ENCODE measurements around the gene TEX22.
"Not testable (repeated sequence)": the region's sequence is repeated elsewhere in the genome, so short reads cannot be mapped to it uniquely, and the experiment has no call there.

TEX22 gene, protein sequence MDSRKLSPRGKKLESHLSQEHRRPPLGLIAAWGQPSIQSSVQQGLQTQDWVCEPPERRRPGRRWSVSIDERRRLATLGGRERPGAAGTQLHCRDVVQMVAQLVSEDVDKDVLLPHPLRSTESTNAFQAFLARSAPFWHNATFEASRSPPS

GRCh38 chr14:105398044-105398725 lies at the start of gene TEX22:
Gene TEX22, plus strand, starts transcription at chr14:105398538. Its CDS starts 803 bp downstream, at chr14:105399341.
- DNase-seq (ENCODE audit: low read depth in 1 of 2, low spot score in 1 of 2): peak; percentile 81 to 94

DNA sequence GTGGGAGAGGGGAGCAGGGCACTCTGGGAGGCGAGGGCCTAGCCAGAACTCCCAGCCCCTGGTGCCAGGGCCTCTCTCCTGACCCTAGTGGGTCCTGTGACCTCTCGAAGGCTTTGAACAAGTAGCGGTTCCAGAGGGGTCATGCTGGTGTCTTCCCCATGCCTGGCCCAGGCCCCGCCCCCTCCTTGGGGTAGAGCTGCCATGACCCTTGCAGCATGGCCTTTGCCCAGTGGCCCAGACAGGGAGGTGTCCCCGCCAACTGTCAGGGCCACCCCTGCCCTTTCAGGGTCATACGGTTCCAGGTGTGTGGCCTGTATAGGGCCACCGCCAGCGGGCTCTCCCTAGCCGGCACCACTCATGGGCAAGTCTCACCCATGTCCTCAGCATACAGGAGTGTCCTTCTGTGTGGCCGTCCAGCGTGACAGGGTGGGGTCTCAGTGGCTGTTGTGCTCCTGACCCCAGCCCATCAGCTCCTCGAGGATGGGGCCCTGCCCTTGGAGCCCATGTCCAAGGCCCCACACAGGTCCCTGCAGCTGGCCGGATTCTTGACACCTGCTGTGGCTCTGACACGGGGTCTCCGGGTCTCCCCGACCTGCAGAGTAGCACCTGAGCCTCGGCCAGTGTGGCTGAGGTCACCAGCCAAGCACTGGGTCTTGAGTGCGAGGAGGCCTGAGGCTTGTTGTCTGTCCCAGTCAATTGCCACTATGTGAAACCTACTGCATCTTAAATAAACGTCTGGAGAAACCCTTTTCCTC lies 49.2 kb upstream of the TEX22 start:
- DNase-seq (ENCODE audit: low read depth in 1 of 2, low spot score in 1 of 2): no peak

GRCh38 chr14:105349992-105350391 lies 48.3 kb upstream of the TEX22 start:
- no peak for DNase-seq (ENCODE audit: low read depth in 1 of 2, low spot score in 1 of 2)

DNA sequence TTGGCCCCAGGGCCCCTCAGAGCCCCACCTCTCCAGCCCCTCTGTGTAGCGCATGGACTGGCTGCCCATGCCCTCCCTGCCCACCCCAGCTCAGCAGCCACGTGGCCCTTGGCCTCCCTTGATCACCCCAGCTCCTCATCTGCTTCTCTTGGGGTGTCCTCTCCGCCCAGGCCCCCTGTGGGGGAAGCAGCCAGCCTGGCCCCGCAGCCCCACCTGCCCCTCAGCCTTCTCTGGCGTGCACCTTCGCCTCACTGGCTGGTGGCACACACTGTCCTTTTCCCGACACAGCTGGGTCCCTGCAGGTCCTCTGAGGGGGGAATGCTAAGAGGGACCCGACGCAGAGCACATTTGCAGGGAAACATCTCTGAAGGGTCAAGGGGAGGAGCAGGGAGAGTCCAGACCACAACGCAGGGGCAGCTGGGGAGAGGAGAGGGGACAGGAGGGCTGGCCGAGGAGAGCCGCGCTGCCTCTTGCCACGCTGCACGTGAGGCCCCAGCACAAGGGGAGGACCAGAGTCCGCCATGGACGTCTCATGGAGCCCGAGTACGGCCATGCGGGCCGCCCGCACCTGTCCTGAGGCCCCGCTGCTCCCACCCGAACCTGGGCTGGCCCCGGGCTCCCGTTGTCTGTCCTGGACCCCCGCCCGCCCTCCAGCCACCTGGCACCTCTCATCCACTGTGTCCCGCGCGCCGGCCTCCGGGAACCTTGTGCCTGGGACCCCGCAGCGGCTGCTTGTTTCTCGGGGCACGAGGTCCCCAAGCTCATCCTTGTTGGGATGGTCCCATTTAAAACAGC lies 47.7 kb upstream of the TEX22 start:
- DNase-seq (ENCODE audit: low read depth in 1 of 2, low spot score in 1 of 2): no peak

GRCh38 chr14:105351410-105351809 lies 46.9 kb upstream of the TEX22 start:
- no peak for DNase-seq (ENCODE audit: low read depth in 1 of 2, low spot score in 1 of 2)

DNA sequence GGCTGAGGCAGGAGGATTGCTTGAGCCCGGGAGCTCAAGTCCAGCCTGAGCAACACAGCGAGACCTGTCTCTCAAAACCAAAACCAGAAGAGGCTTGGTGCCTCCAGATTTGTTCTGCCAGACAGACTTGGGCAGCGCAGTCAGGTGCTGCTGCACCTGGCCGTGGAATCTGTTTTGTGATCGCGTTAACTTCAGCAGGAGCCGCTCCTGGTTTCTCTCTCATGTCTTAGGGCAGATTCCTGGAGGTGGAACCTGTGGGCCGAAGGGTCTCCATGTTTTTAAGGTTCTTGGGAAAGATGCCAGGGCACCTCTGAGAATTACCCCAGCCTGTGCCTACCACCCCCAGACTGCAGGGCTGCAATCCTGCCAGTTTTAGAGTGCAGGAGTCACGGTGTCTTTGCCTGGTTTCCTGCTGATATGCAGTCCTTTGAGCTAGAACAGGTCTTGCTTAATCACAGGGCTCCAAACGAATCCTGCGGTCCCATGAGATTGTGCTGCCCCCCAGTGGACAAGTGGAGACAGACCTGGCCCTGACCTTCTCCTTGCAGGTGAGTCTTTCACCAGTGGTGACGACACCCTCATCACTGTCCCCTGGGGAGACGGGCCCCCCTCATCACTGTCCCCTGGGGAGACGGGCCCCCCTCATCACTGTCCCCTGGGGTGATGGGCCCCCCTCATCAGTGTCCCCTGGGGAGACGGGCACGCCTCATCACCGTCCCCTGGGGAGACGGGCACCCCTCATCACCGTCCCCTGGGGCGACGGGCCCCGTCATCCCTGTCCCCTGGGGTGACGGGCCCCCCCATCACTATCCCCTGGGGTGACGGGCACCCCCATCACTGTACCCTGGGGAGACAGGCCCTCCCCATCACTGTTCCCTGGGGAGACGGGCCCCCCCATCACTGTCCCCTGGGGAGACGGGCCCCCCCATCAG lies 46.2 kb upstream of the TEX22 start:
- DNase-seq (ENCODE audit: low read depth in 1 of 2, low spot score in 1 of 2): peak; percentile 69 to 77

GRCh38 chr14:105353136-105353535 lies 45.2 kb upstream of the TEX22 start:
- DNase-seq (ENCODE audit: low read depth in 1 of 2, low spot score in 1 of 2): no peak

- DNase-seq (ENCODE audit: low read depth in 1 of 2, low spot score in 1 of 2): no peak
Observed at GRCh38 chr14:105354541-105354940, 43.8 kb upstream of the TEX22 start.

GRCh38 chr14:105355049-105355575 lies 43.2 kb upstream of the TEX22 start:
- DNase-seq (ENCODE audit: low read depth in 1 of 2, low spot score in 1 of 2): no peak

DNA sequence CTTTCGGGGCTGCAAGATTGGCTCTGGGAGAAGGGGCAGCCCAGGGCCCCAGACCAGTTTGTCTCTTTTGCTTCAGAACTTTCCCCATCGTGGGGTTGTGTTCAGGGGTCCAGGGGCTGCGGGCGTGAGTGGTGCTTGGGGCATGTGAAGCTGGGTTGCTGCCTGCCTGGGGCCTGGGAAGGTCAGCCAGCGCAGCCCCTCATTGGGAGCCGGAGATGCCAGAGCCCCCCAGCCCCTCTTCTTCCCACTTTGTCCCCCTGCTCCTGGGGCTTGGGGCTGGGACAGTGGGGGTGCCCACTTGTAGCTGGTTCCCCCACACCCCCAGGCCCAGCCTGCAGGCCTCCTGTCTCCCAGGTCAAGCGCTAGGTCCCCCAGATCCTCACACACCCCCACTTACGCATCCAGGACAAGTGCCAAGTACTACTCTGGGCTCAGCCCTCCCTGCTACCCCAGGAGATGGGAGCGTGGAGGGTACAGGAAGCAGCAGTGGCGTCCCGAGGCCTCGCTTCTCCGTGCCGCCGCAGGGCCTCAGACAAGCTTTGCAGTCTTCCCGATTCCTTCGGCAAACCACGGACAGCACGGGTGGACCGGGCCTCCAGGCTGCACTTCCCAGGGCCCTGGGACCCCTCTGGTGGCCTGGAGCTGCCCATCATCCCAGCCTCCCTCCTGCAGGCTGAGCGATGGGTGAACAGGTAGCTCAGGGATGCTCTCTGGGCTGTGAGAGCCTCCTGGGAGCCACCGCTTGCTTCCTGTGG lies 42.3 kb upstream of the TEX22 start:
- DNase-seq (ENCODE audit: low read depth in 1 of 2, low spot score in 1 of 2): no peak

DNA sequence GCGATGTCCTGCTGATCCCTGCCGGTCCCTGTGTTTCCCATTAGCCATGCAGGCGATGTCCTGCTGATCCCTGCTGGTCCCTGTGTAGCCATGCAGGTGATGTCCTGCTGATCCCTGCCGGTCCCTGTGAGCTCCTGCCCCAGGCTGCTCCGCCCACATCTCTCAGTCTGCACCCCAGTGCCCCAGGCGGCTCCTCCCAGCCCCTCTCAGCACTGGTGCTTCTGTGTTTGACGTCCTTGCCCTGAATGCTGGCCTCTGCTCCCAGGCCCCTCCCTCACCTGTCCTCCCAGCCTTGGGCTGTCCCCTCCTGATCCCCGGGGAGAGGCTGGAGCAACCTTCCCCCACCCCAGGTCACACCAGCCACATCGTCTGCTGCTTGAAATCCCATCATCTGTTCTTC lies 41.4 kb upstream of the TEX22 start:
- DNase-seq (ENCODE audit: low read depth in 1 of 2, low spot score in 1 of 2): no peak

GRCh38 chr14:105357626-105358025 lies 40.7 kb upstream of the TEX22 start:
- no peak for DNase-seq (ENCODE audit: low read depth in 1 of 2, low spot score in 1 of 2)

DNA sequence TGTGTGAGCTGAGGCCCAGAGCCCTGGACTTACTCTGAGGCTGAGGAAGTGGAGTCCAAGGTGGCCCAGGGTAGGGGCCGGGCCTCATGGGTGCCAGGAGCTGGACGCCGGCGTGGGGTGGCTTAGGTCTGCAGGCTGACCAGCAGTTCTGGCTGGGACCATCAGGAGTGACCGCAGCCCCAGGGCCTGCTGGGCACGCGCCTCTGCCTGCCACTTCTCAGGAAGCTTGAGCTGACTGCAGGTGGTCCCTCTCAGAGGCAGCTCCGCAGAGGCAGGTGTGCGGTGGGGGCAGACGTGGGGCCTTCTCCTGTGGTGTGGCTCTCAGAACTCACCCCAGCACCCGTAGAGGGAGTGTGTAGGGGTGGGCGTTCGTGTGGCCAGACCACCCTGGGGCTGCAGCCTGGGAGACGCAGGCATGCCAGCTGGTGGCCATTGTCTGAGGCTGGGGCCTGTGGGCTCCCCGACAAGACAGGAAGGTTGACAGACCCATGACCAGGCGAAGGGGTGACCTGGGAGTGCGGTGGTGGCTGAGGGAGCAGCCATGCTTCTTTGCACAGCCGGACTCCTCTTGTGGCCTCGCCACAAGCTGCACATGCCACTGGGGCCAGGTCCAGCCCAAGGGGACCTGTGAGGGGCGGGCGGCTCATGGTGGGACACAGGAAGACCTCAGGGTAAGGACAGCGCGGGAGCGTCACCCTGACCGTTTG lies 40.0 kb upstream of the TEX22 start:
- DNase-seq (ENCODE audit: low read depth in 1 of 2, low spot score in 1 of 2): no peak

- no peak for DNase-seq (ENCODE audit: low read depth in 1 of 2, low spot score in 1 of 2)
Observed at GRCh38 chr14:105358943-105359342, 39.4 kb upstream of the TEX22 start.

GRCh38 chr14:105361412-105361811 lies 36.9 kb upstream of the TEX22 start:
- DNase-seq (ENCODE audit: low read depth in 1 of 2, low spot score in 1 of 2): not testable (repeated sequence)

DNA sequence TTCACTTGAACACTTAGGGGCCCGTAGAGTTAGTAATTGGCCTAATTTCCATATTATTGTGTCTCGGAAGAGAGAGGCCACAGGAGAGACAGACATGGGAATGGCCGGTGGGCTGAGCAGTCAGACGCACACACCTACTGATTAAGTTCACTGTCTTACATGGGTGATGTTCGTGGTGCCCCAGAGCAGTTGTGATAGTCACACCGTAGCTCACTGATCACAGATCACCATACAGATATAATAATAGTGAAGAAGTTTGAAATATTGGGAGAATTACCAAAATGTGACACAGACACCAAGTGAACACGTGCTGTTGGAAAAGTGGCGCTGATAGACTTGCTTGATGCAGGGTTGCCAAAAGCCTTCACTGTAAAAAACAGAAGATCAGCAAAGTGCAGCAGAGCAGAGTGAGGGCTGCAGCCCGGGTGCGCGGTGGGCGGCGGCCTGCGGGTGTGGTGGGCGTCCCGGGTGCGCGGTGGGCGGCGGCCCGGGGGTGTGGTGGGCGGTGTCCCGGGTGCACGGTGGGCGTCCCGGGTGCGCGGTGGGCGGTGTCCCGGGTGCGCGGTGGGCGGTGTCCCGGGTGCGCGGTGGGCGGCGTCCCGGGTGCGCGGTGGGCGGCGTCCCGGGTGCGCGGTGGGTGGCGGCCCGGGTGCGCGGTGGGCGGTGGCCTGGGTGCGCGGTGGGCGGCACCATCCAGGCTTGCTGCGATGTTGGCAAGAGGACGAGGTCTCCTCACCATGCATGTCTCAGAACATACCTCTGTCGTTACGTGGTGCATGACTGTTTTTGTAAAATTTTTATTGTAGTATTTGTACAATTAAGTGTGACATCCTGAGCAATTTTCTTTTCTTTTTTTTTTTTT lies 34.3 kb upstream of the TEX22 start:
- peak in 1 of 2 donors; percentile 27 for DNase-seq (ENCODE audit: low read depth in 1 of 2, low spot score in 1 of 2)

DNA sequence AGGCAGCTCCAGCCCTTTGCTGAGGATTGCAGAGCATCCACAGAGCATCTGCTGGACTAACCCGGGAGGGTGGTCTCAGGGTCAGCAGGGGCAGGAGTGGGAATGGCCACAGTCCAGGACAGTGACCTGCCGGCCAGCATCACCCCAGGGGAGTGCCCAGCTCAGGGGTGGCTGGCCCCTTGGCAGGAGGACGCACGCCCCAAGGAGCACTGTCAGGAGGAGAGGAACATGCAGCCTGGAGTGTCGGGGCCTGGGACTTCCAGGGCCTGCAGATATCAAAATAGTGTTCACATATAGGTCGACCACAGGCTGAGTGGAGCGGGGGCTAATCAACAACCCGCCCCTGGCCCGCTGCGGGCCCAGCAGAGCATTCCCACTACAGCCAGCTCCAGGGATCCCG lies 33.2 kb upstream of the TEX22 start:
- DNase-seq (ENCODE audit: low read depth in 1 of 2, low spot score in 1 of 2): no peak

DNA sequence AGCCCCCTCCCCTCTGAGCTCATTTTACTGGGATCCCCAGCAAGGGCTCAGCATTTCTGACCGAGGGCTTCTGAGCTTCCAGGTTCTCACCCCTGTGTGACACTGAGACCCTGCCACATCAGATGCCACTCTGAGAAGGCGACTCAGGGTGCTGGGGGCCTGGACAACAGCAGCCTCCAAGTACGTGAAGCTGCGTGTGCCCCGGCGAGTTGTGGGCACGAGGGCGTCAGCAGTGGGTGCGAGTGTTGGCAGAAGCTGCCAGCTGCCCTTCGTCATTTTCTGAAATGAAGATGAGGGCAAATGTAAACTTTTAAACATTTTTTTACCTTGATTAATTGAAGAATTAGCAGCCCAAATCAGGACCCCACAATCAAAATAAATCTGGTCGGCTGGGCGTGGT lies 32.7 kb upstream of the TEX22 start:
- DNase-seq (ENCODE audit: low read depth in 1 of 2, low spot score in 1 of 2): no peak

All from stimulated activated CD4-positive, alpha-beta T cell treated with anti-CD3 and anti-CD28 coated beads, Interleukin-15, amount 100 ng/mL, for 1 hour (primary cell).